Activated naive CD4-positive, alpha-beta T cell treated with anti-CD3 and anti-CD28 coated beads for 36 hours (primary cell): ENCODE data around the gene FUT8. TPM values are rescaled to one million over a fixed set of nuclear protein-coding genes. Genes with fewer than 3 reads are reported as not detected.

Experiments
- CTCF ChIA-PET: fragments of 350-600 bp; sonication (Branson Sonifier 250); formaldehyde crosslinking; loops from one replicate; lab custom pipeline; 2021; ENCODE audit warnings: antibody characterized with exemption; lab: Charles Lee
- DNase-seq: peaks from one replicate; pipeline ENCODE4 v3.0.0-alpha.2; 2020
- H3K27ac Mint-ChIP-seq: one replicate; pipeline ENCODE4 v1.8.0; 2021; ENCODE audit warnings: mild to moderate bottlenecking, mixed read lengths
- H3K27me3 Mint-ChIP-seq: one replicate; pipeline ENCODE4 v1.8.0; 2021; ENCODE audit warnings: low read depth, mixed read lengths
- H3K36me3 Mint-ChIP-seq: one replicate; pipeline ENCODE4 v1.8.0; 2021; ENCODE audit warnings: low read depth, mixed read lengths
- H3K4me1 Mint-ChIP-seq: one replicate; pipeline ENCODE4 v1.8.0; 2021; ENCODE audit warnings: low read depth, mixed read lengths
- H3K4me3 Mint-ChIP-seq: one replicate; pipeline ENCODE4 v1.8.0; 2021; ENCODE audit warnings: mild to moderate bottlenecking, moderate library complexity, mixed read lengths
- H3K9me3 Mint-ChIP-seq: one replicate; pipeline ENCODE4 v1.8.0; 2021; ENCODE audit warnings: mixed read lengths
- intact Hi-C: fragments of 100-400 bp; cut with micrococcal nuclease; formaldehyde crosslinking; loops from one replicate; pipeline ENCODE4 v1.15.1; 2023
- total RNA-seq, 2 experiments: library from RNA; stranded (reverse); gene quantifications; one replicate each; pipeline ENCODE4 v1.2.3, GENCODE V29; 2021

FUT8 gene
- total RNA-seq, 2 experiments from 2014 or later, result 34.6 to 38.7 TPM

GRCh38 chr14:65772921-65773574 is 360.5 kb downstream of the FUT8 start:
- Mint-ChIP-seq H3K4me3 (no peak overlapping the region), H3K36me3 (no peaks in the 10 kb centered on the region), H3K27ac (no peak overlapping the region), H3K4me1 (no peaks in the 10 kb centered on the region), H3K27me3 (no peaks in the 10 kb centered on the region), H3K9me3 (no peaks in the 10 kb centered on the region)
- intact Hi-C loops, result no loop called here
- CTCF ChIA-PET, result interaction anchor here (0.6 to 1.6 kb wide), 3 partner anchors 151 to 384 kb away, joined by 4 to 5 read pairs (median 4); no protein-coding TSS in a partner anchor
- DNase-seq, result no peak

- no peak overlapping the region for H3K27ac Mint-ChIP-seq
- no peaks in the 10 kb centered on the region for H3K36me3 Mint-ChIP-seq
- H3K4me3 Mint-ChIP-seq, result no peak overlapping the region
- H3K27me3 Mint-ChIP-seq, result no peaks in the 10 kb centered on the region
- no peaks in the 10 kb centered on the region for H3K9me3 Mint-ChIP-seq
- CTCF ChIA-PET, result no interaction called here
- intact Hi-C loops, result no loop called here
- no peak for DNase-seq
- H3K4me1 Mint-ChIP-seq, result no peaks in the 10 kb centered on the region
Observed at GRCh38 chr14:65774041-65774440, 361.5 kb downstream of the FUT8 start.

- no peak overlapping the region for H3K27ac Mint-ChIP-seq
- intact Hi-C loops, result no loop called here
- H3K9me3 Mint-ChIP-seq, result no peaks in the 10 kb centered on the region
- no peaks in the 10 kb centered on the region for H3K27me3 Mint-ChIP-seq
- CTCF ChIA-PET, result no interaction called here
- no peak overlapping the region for H3K4me3 Mint-ChIP-seq
- no peaks in the 10 kb centered on the region for H3K4me1 Mint-ChIP-seq
- no peaks in the 10 kb centered on the region for H3K36me3 Mint-ChIP-seq
- DNase-seq, result no peak
Observed at GRCh38 chr14:65776193-65776852, 363.8 kb downstream of the FUT8 start.

- CTCF ChIA-PET, result interaction anchor here (0.6 kb wide), 1 partner anchor 87 kb away, joined by 3 read pairs; no protein-coding TSS in a partner anchor
- H3K27ac Mint-ChIP-seq, result no peak overlapping the region
- DNase-seq, result no peak
- no peaks in the 10 kb centered on the region for H3K36me3 Mint-ChIP-seq
- no peaks in the 10 kb centered on the region for H3K9me3 Mint-ChIP-seq
- no peaks in the 10 kb centered on the region for H3K27me3 Mint-ChIP-seq
- H3K4me1 Mint-ChIP-seq, result no peaks in the 10 kb centered on the region
- intact Hi-C loops, result no loop called here
- no peak overlapping the region for H3K4me3 Mint-ChIP-seq
Observed at GRCh38 chr14:65780566-65780965, 368.0 kb downstream of the FUT8 start.

GRCh38 chr14:65783101-65783500 is 370.6 kb downstream of the FUT8 start:
- Mint-ChIP-seq H3K27me3 (no peaks in the 10 kb centered on the region), H3K4me3 (no peak overlapping the region), H3K4me1 (no peaks in the 10 kb centered on the region), H3K9me3 (no peaks in the 10 kb centered on the region), H3K27ac (no peak overlapping the region), H3K36me3 (no peaks in the 10 kb centered on the region)
- intact Hi-C loops, result no loop called here
- no peak for DNase-seq
- CTCF ChIA-PET, result interaction anchor here (0.7 kb wide), 1 partner anchor 368 kb away, joined by 3 read pairs; no protein-coding TSS in a partner anchor

- CTCF ChIA-PET, result interaction anchor here (0.7 to 1.2 kb wide), 2 partner anchors 42 to 368 kb away, joined by 3 read pairs; no protein-coding TSS in a partner anchor
- H3K27me3 Mint-ChIP-seq, result no peaks in the 10 kb centered on the region
- no peak for DNase-seq
- intact Hi-C loops, result no loop called here
- no peak overlapping the region for H3K4me3 Mint-ChIP-seq
- H3K9me3 Mint-ChIP-seq, result no peaks in the 10 kb centered on the region
- H3K27ac Mint-ChIP-seq, result no peak overlapping the region
- H3K36me3 Mint-ChIP-seq, result no peaks in the 10 kb centered on the region
- no peaks in the 10 kb centered on the region for H3K4me1 Mint-ChIP-seq
Observed at GRCh38 chr14:65783576-65783975, 371.0 kb downstream of the FUT8 start.

GRCh38 chr14:65784574-65784973 is 372.0 kb downstream of the FUT8 start:
- CTCF ChIA-PET, result interaction anchor here (0.9 to 1.4 kb wide), 3 partner anchors 39 to 41 kb away, joined by 3 read pairs; no protein-coding TSS in a partner anchor
- no peak for DNase-seq
- H3K36me3 Mint-ChIP-seq, result no peaks in the 10 kb centered on the region
- H3K27ac Mint-ChIP-seq, result no peak overlapping the region
- intact Hi-C loops, result no loop called here
- H3K9me3 Mint-ChIP-seq, result no peaks in the 10 kb centered on the region
- H3K4me1 Mint-ChIP-seq, result no peaks in the 10 kb centered on the region
- no peak overlapping the region for H3K4me3 Mint-ChIP-seq
- H3K27me3 Mint-ChIP-seq, result no peaks in the 10 kb centered on the region

- no peak for DNase-seq
- intact Hi-C loops, result no loop called here
- no peak overlapping the region for H3K4me3 Mint-ChIP-seq
- H3K9me3 Mint-ChIP-seq, result no peaks in the 10 kb centered on the region
- CTCF ChIA-PET, result no interaction called here
- no peak overlapping the region for H3K27ac Mint-ChIP-seq
- no peaks in the 10 kb centered on the region for H3K36me3 Mint-ChIP-seq
- no peaks in the 10 kb centered on the region for H3K4me1 Mint-ChIP-seq
- no peaks in the 10 kb centered on the region for H3K27me3 Mint-ChIP-seq
Observed at GRCh38 chr14:65787461-65787860, 374.9 kb downstream of the FUT8 start.

GRCh38 chr14:65788876-65789275 is 376.3 kb downstream of the FUT8 start:
- no peaks in the 10 kb centered on the region for H3K27me3 Mint-ChIP-seq
- CTCF ChIA-PET, result no interaction called here
- intact Hi-C loops, result no loop called here
- no peaks in the 10 kb centered on the region for H3K36me3 Mint-ChIP-seq
- DNase-seq, result no peak
- no peak overlapping the region for H3K27ac Mint-ChIP-seq
- no peak overlapping the region for H3K4me3 Mint-ChIP-seq
- H3K9me3 Mint-ChIP-seq, result no peaks in the 10 kb centered on the region
- H3K4me1 Mint-ChIP-seq, result no peaks in the 10 kb centered on the region

GRCh38 chr14:65789363-65789762 is 376.8 kb downstream of the FUT8 start:
- CTCF ChIA-PET, result no interaction called here
- Mint-ChIP-seq H3K4me3 (no peak overlapping the region), H3K36me3 (no peaks in the 10 kb centered on the region), H3K9me3 (no peaks in the 10 kb centered on the region), H3K27ac (no peak overlapping the region), H3K4me1 (no peaks in the 10 kb centered on the region), H3K27me3 (no peaks in the 10 kb centered on the region)
- intact Hi-C loops, result no loop called here
- DNase-seq, result no peak

- intact Hi-C loops, result no loop called here
- no peaks in the 10 kb centered on the region for H3K36me3 Mint-ChIP-seq
- DNase-seq, result no peak
- H3K27me3 Mint-ChIP-seq, result no peaks in the 10 kb centered on the region
- no peaks in the 10 kb centered on the region for H3K4me1 Mint-ChIP-seq
- CTCF ChIA-PET, result interaction anchor here (0.9 kb wide), 1 partner anchor 375 kb away, joined by 3 read pairs; no protein-coding TSS in a partner anchor
- H3K27ac Mint-ChIP-seq, result no peak overlapping the region
- no peak overlapping the region for H3K4me3 Mint-ChIP-seq
- H3K9me3 Mint-ChIP-seq, result no peaks in the 10 kb centered on the region
Observed at GRCh38 chr14:65790172-65790815, 377.8 kb downstream of the FUT8 start.

GRCh38 chr14:65791191-65791981 is 378.9 kb downstream of the FUT8 start:
- Mint-ChIP-seq H3K27ac (no peak overlapping the region), H3K36me3 (no peaks in the 10 kb centered on the region), H3K4me1 (no peaks in the 10 kb centered on the region), H3K9me3 (no peaks in the 10 kb centered on the region), H3K27me3 (no peaks in the 10 kb centered on the region), H3K4me3 (no peak overlapping the region)
- DNase-seq, result peak; percentile 15
- intact Hi-C loops, result no loop called here
- CTCF ChIA-PET, result interaction anchor here (1.0 kb wide), 1 partner anchor 165 kb away, joined by 3 read pairs; no protein-coding TSS in a partner anchor
